OCI-LY3 (cell line): ENCODE measurements around the gene GMPPA.

Source experiments
- H2AFZ ChIP-seq: fragments of 200-600, 300-600 bp; shearing (Covaris generic); 2 replicates; pipeline ENCODE4 v1.6.0; 2014; ENCODE audit warnings: antibody characterized with exemption, low read depth, low read length
- H3K27ac ChIP-seq: fragments of 200-600, 300-600 bp; sonication (generic); 2 replicates; pipeline ENCODE4 v1.5.1; 2014; ENCODE audit warnings: mild to moderate bottlenecking, low read length, moderate library complexity, mixed read lengths
- H3K27me3 ChIP-seq: fragments of 200-600, 300-600 bp; sonication (generic); 2 replicates; pipeline ENCODE4 v1.6.1; 2014; ENCODE audit warnings: low read depth, low read length, mixed read lengths
- H3K36me3 ChIP-seq: fragments of 200-600, 300-600 bp; sonication (generic); replicated peaks from 2 replicates; pipeline ENCODE3; 2014; ENCODE audit warnings: low read depth, low read length, mixed read lengths
- H3K4me1 ChIP-seq: fragments of 300-600, 200-600 bp; sonication (generic); 2 replicates; pipeline ENCODE4 v1.6.1; 2014; ENCODE audit warnings: low read length, mixed read lengths
- H3K4me2 ChIP-seq: fragments of 200-600, 300-600 bp; sonication (generic); 2 replicates; pipeline ENCODE4 v1.6.1; 2014; ENCODE audit warnings: low read length, mixed read lengths
- H3K4me3 ChIP-seq: fragments of 300-600, 200-600 bp; sonication (generic); 2 replicates; pipeline ENCODE4 v1.5.1; 2014; ENCODE audit warnings: antibody characterized with exemption, mild to moderate bottlenecking, low read length, moderate library complexity
- H3K79me2 ChIP-seq: fragments of 300-600, 200-600 bp; shearing (Covaris generic); 2 replicates; pipeline ENCODE4 v1.6.1; 2014; ENCODE audit warnings: mild to moderate bottlenecking, low read length, mixed read lengths
- H3K9ac ChIP-seq: fragments of 300-600, 200-600 bp; shearing (Covaris generic); 2 replicates; pipeline ENCODE4 v1.6.0; 2014; ENCODE audit warnings: mild to moderate bottlenecking, low read length, moderate library complexity
- H3K9me3 ChIP-seq: fragments of 200-600, 300-600 bp; shearing (Covaris generic); 2 replicates; pipeline ENCODE4 v1.6.1; 2014; ENCODE audit warnings: low read length, mixed read lengths; ENCODE audit not compliant: insufficient read depth
- H4K20me1 ChIP-seq: fragments of 200-600, 300-600 bp; sonication (generic); 2 replicates; pipeline ENCODE4 v1.6.1; 2016; ENCODE audit warnings: low read length, mixed read lengths; ENCODE audit not compliant: insufficient read depth
- CTCF ChIP-seq: fragments of 200-600, 300-600 bp; sonication (generic); IDR thresholded peaks from 2 replicates; pipeline ENCODE4 v1.5.1; 2014; ENCODE audit warnings: antibody characterized with exemption, low read length, low read depth
- EZH2phosphoT487 ChIP-seq: fragments of 200-600 bp; shearing (Covaris generic); IDR thresholded peaks from 2 replicates; pipeline ENCODE4 v1.6.1; 2018; ENCODE audit warnings: antibody characterized with exemption, mixed run types, low read depth

Gene GMPPA

DNA sequence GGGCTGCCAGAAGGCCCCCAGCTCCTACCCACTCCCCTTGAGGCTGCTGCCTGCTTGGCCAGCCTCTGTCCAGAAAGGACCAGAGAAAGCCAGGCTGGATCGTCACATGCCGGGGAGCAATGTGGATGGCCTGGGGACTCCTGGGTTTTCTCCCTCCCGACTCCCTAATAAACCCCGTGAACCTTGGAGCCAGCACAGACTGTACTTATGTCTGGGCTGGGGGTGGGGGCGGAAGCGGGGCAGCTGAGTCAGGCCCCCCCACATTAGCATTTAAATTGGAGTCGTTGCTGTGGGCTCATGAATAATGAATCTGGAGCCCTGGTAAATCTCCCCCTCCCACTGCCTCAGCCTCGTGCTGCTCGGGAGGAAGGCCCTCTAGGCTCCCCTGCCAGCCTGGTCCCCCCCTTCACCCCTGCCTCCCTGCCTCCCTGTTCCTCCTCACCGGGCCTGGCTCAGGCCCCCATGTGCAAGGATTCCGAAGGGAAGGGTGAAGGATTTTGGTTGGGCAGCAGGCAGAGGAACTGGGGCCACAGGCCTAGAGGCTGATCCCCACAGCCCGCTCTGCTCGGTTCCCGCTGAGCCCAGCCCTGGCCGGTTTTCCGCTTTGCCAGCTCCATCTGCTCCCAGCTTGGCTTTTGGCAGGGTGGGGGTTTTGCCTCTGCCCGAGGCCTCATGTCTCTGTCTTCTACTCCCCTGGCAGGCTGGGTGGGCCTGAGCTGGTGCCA lies 8.3 kb downstream of the GMPPA start:
- Histone ChIP-seq H3K9ac (no peak overlapping the region), H3K27ac (no peak overlapping the region), H3K4me3 (no peak overlapping the region), H3K36me3 (no peaks in the 10 kb centered on the region), H4K20me1 (no peaks in the 10 kb centered on the region), H3K27me3 (peaks cover 1% of the 10 kb centered on the region; the same call in 1 of the 2 replicates), H2AFZ (no peak overlapping the region), H3K9me3 (no peaks in the 10 kb centered on the region), H3K4me1 (0 out of 2 replicates have a peak, but pooled peaks cover 5% of the 10 kb centered on the region), H3K79me2 (no peaks in the 10 kb centered on the region), H3K4me2 (no peak overlapping the region)
- TF ChIP-seq EZH2phosphoT487: no peak
- TF ChIP-seq CTCF: no peak

DNA sequence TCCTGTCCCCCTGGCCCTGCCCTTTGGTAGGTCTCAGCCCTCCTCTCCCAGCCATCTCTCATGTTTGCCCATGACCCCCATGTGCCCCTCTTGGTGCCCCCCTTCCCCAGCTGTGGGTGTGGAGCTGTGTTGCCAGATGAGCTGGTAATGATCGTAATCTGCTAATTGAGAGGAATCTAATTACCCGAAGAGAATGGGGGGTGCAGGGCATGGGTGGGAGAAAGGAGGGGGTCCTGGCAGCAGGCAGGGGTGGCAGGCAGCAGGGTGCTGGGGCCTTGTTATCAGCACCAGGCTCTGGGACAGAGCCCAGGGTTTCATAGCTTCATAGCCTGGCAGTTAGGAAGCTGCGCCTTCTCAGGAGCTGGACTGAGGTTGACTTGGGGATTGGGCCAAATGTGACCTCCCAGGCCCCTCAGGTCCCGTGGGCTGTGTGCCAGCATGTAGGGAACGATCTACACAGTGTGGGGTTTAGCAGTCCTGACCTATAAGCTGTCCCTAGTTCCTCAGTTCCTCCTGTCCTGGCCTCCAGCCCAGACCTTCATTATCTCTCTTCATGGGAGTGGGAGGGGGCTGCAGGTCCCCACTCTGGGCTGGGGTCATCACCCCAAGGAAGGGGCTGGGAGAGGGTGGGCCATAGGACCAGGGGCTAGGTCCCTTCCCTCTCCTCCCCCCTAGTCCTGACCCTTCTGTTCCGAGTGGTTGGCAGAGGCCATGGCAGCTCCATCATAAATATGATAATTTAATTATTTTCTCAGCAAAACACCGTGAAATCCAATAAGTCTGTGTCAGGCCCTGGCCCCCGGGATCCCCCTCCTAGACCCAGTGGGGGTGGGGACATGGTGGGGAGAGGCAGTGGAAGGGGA lies 9.1 kb downstream of the GMPPA start:
- H3K4me1 ChIP-seq: 0 out of 2 replicates have a peak, but pooled peaks cover 5% of the 10 kb centered on the region
- H3K9ac ChIP-seq: no peak overlapping the region
- H3K4me2 ChIP-seq: no peak overlapping the region
- H3K4me3 ChIP-seq: no peak overlapping the region
- no peak overlapping the region for H2AFZ ChIP-seq
- H3K27me3 ChIP-seq: peaks cover 9% of the 10 kb centered on the region
- H3K9me3 ChIP-seq: no peaks in the 10 kb centered on the region
- no peak overlapping the region for H3K27ac ChIP-seq
- TF ChIP-seq CTCF (no peak), EZH2phosphoT487 (no peak)
- no peaks in the 10 kb centered on the region for H4K20me1 ChIP-seq
- H3K36me3 ChIP-seq: no peaks in the 10 kb centered on the region
- no peaks in the 10 kb centered on the region for H3K79me2 ChIP-seq

DNA sequence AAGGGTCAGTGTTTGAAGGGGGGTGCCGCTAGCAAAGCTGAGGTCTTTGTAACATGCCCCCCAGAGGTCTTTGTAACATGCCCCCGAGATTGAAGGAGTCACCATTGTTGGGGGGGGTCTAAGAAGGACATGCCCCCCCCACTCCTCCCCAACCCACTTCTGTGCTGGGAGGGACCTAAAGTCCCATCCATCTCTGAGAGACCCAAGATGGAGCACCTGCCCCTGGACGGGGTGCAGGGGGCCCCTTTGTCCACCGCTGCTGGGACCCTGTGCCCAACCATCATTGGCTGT lies 9.7 kb downstream of the GMPPA start:
- H3K36me3 ChIP-seq: no peaks in the 10 kb centered on the region
- H2AFZ ChIP-seq: no peak overlapping the region
- H3K4me2 ChIP-seq: no peak overlapping the region
- 0 out of 2 replicates have a peak, but pooled peaks cover 5% of the 10 kb centered on the region for H3K4me1 ChIP-seq
- H3K4me3 ChIP-seq: no peak overlapping the region
- no peaks in the 10 kb centered on the region for H3K9me3 ChIP-seq
- H4K20me1 ChIP-seq: no peaks in the 10 kb centered on the region
- peaks cover 14% of the 10 kb centered on the region for H3K27me3 ChIP-seq
- TF ChIP-seq CTCF (no peak), EZH2phosphoT487 (no peak)
- no peaks in the 10 kb centered on the region for H3K79me2 ChIP-seq
- no peak overlapping the region for H3K27ac ChIP-seq
- H3K9ac ChIP-seq: no peak overlapping the region

DNA sequence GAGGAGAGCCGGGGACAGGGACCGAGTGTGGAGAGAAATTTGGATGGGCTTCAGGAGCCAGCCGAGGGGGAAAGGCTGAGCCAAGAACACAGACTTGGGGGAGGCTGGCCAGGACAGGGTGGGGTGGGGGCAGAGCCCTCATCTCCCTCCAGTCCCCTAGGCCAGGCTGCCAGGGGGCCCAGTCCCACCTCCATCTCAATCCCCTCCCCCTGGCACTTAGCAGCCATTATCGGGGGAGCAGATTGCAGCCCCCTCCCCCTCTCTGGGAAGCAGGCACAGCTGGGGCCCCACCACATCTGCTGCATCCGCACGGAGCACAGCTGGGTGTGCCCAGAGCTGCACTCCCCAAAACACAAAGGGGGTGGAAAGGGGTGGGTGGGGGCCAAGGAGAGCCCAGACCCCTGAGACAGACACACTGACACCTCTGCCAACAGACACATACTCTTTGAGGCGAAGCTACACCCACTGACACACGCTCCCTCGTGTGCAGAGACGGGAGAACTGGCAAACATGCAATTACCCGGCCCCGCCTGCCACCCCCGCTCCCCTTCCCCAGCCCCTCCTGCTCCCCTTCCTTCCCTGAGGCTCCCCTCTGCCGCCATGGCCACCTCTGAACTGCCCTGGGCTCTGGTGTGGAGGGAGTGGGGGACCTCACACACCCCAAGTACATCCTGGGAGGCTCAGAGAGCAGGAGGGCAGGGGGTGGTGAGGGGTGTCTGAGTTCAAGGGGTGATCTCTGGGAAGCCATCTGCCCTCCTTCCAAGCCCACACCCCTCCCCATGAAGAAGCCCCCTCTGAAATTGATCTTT lies 10.5 kb downstream of the GMPPA start:
- no peak for TF ChIP-seq CTCF
- TF ChIP-seq EZH2phosphoT487: no peak
- H2AFZ ChIP-seq: no peak overlapping the region
- peaks cover 21% of the 10 kb centered on the region for H3K27me3 ChIP-seq
- H4K20me1 ChIP-seq: no peaks in the 10 kb centered on the region
- no peak overlapping the region for H3K9ac ChIP-seq
- no peaks in the 10 kb centered on the region for H3K9me3 ChIP-seq
- no peaks in the 10 kb centered on the region for H3K36me3 ChIP-seq
- no peaks in the 10 kb centered on the region for H3K79me2 ChIP-seq
- 0 out of 2 replicates have a peak, but pooled peaks cover 5% of the 10 kb centered on the region for H3K4me1 ChIP-seq
- no peak overlapping the region for H3K27ac ChIP-seq
- H3K4me2 ChIP-seq: peak overlapping the region; percentile 52; the same call in 1 of the 2 replicates
- H3K4me3 ChIP-seq: no peak overlapping the region
